Skeletal muscle tissue (tissue), 4 donors: Measurements from ENCODE around the gene TRAPPC11. TPM values are rescaled to one million over a fixed set of nuclear protein-coding genes. Genes with fewer than 3 reads are reported as not detected.

ENCODE experiments used
- H3K27ac ChIP-seq: one replicate; pipeline ENCODE4 v1.7.0; 2013; ENCODE audit warnings: mild to moderate bottlenecking, low read depth, low read length, inconsistent platforms
- H3K27me3 ChIP-seq, 3 donors: one replicate each; pipeline ENCODE4 v1.7.0; 2013; ENCODE audit warnings: low read length in 3 of 3; ENCODE audit not compliant: control insufficient read depth in 3 of 3, insufficient read depth in 3 of 3
- H3K36me3 ChIP-seq, 3 donors: one replicate each; pipeline ENCODE4 v1.7.0; 2013; ENCODE audit warnings: low read length in 3 of 3; ENCODE audit not compliant: control insufficient read depth in 3 of 3, insufficient read depth in 3 of 3
- H3K4me1 ChIP-seq, 3 donors: one replicate each; pipeline ENCODE4 v1.7.0; 2013; ENCODE audit warnings: low read length in 3 of 3, mild to moderate bottlenecking in 3 of 3; ENCODE audit not compliant: control insufficient read depth in 3 of 3, insufficient read depth in 3 of 3
- H3K4me3 ChIP-seq, 3 donors: one replicate each; pipeline ENCODE4 v1.7.0; 2013; ENCODE audit warnings: low read length in 3 of 3
- H3K9ac ChIP-seq, 3 donors: one replicate each; pipeline ENCODE4 v1.7.0; 2013; ENCODE audit warnings: low read length in 3 of 3, mild to moderate bottlenecking in 3 of 3, moderate library complexity in 2 of 3, low read depth in 1 of 3
- H3K9me3 ChIP-seq, 3 donors: one replicate each; pipeline ENCODE4 v1.7.0; 2013; ENCODE audit warnings: low read length in 3 of 3; ENCODE audit not compliant: control insufficient read depth in 3 of 3
- total RNA-seq: library from RNA; depleted of rRNA; stranded (reverse); fragments of >200 nt; gene quantifications from one replicate; pipeline ENCODE4 v1.2.3, GENCODE V29; 2014
- donor health status: Osteomylitis.

Gene TRAPPC11
- total RNA-seq, 1 donor from 2014 or later, result 41.8 TPM

DNA sequence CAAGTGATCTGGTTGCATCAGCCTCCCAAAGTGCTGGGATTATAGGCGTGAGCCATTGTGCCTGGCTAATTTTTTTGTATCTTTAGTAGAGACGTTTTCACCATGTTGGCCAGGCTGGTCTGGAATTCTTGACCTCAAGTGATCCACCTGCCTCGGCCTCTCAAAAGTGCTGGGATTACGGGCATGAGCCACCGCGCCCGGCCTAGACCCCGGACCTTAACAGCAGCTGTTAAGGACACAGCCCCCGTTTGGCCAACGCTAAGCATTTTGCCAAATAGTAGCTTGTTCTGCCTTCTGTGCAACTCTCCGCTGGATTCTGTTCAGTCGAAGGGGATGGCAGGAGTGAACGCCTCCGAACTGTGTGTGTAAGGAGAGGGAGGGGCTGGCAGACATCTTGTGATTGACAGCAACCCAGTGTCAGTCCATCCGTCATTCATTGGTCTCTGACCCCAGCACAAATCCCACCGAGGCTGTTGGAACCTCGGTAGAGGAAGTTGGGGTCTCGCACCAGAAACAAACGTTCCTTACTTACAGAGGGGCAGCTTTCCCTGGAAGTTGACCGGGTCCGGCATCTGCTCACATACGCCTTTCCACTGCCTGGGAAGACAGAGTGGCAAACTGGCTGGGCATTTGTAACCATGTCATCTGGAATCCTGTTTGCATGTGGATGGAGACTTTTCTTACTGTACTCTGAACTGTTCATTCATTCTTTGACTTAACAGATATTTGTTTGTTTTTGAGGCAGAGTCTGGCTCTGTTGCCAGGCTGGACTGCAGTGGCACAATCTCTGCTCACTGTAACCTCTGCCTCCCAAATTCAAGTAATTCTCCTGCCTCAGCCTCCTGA lies 69.4 kb downstream of the TRAPPC11 start:
- Histone ChIP-seq H3K9me3 (no peaks in the 10 kb centered on the region), H3K4me3 (no peak overlapping the region), H3K4me1 (no peaks in the 10 kb centered on the region), H3K27ac (no peak overlapping the region), H3K36me3 (no peaks in the 10 kb centered on the region), H3K9ac (no peak overlapping the region), H3K27me3 (no peaks in the 10 kb centered on the region)

DNA sequence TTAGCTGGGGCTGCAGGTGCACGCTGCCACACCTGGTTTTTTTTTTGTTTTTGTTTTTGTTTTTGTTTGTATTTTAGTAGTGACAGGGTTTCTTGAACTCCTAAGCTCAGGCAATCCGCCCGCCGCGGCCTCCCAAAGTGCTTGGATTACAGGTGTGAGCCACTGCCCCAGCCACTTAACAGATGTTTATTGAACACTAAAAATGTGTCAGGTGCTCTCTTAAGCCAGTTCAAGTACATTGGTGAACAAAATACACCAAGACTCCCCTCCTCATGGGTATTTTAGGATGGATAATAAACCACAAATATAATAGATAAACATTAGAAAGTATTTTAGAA lies 69.9 kb downstream of the TRAPPC11 start:
- H3K36me3 ChIP-seq, result no peaks in the 10 kb centered on the region
- no peaks in the 10 kb centered on the region for H3K9me3 ChIP-seq
- H3K27ac ChIP-seq, result no peak overlapping the region
- H3K4me3 ChIP-seq, result no peak overlapping the region
- H3K27me3 ChIP-seq, result no peaks in the 10 kb centered on the region
- H3K9ac ChIP-seq, result no peak overlapping the region
- H3K4me1 ChIP-seq, result no peaks in the 10 kb centered on the region

DNA sequence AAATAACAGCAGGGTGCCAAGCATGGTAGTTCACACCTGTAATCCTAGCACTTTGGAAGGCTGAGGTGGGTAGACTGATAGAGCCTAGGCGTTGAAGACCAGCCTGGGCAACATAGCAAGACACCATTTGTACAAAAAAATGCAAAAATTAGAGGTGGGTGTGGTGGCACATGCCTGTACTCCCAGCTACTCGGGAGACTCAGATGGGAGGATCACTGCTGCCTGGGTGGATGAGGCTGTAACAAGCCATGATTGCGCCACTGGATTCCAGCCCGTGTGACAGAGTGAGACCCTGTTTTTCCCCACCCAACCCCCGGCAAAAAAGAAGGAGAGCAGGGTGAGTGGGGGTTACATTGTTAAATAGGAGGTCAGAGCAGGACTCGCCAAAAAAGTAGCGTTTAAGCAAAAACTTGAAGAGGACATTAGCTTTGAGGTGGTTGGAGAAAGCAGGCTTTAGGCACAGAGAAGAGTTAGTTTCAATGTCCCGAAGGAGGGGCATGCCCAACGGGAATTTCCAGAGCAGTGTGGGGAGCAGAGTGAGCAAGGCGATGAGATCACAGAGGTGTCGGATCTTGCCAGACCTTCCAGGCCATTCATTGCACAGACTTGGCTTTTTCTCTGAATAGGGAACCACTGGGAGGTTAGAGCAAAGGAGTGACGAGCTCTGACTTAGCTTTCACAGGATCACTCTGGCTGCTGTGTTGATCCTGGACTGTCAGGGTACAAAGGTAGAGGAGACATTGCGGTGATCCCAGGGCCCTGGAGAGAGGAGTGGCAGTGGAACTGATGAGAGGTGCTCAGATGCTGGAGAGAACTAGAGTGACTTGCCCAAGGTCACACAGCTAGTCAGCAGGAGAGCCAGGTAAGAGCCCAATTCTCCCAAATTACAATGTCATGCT lies 70.6 kb downstream of the TRAPPC11 start:
- Histone ChIP-seq H3K9me3 (no peaks in the 10 kb centered on the region), H3K27me3 (no peaks in the 10 kb centered on the region), H3K36me3 (no peaks in the 10 kb centered on the region), H3K4me1 (no peaks in the 10 kb centered on the region), H3K27ac (no peak overlapping the region), H3K4me3 (no peak overlapping the region), H3K9ac (no peak overlapping the region)

DNA sequence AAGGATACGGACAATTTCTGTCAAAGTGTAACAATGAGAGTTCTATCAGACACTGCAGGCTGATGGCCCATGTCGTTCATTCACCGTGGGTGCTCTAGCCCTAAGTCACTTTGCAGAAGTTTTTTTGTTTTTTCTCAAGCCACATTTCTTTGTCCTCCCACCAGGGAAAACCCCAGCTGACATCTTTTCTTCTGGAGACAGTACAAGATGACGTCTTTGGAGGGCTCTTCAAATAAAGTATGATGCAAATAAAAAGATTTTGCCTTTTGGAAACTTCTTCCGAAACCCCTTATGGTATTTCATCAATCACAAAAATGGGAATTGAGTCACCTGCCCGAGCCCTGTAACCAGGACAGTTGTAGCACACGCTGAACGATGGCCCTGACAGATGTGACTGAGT lies 73.2 kb downstream of the TRAPPC11 start:
- Histone ChIP-seq H3K4me3 (no peak overlapping the region), H3K27me3 (no peaks in the 10 kb centered on the region), H3K36me3 (no peaks in the 10 kb centered on the region), H3K4me1 (no peaks in the 10 kb centered on the region), H3K9me3 (no peaks in the 10 kb centered on the region), H3K27ac (no peak overlapping the region), H3K9ac (no peak overlapping the region)

DNA sequence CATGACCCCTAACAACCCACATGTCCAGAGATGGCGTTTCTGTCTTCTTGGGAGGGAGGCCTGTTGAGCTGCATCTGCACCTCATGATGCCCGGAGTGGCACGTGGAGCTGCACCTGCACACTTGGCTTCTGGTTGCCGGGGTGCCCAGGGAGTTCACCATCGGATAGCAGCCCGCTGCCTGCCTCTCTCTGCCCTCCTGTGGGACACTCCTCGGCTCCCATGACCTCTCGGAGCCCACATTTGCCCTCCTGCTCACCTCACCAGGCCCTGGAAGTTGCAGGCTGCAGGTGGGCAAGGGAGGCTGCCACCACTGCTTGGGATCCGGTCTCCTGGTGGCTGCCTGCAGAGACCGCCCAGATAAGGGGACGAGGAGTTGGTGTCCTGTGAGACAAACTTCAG lies 74.1 kb downstream of the TRAPPC11 start:
- Histone ChIP-seq H3K27ac (no peak overlapping the region), H3K36me3 (no peaks in the 10 kb centered on the region), H3K27me3 (no peaks in the 10 kb centered on the region), H3K9ac (no peak overlapping the region), H3K9me3 (no peaks in the 10 kb centered on the region), H3K4me1 (no peaks in the 10 kb centered on the region), H3K4me3 (no peak overlapping the region)

DNA sequence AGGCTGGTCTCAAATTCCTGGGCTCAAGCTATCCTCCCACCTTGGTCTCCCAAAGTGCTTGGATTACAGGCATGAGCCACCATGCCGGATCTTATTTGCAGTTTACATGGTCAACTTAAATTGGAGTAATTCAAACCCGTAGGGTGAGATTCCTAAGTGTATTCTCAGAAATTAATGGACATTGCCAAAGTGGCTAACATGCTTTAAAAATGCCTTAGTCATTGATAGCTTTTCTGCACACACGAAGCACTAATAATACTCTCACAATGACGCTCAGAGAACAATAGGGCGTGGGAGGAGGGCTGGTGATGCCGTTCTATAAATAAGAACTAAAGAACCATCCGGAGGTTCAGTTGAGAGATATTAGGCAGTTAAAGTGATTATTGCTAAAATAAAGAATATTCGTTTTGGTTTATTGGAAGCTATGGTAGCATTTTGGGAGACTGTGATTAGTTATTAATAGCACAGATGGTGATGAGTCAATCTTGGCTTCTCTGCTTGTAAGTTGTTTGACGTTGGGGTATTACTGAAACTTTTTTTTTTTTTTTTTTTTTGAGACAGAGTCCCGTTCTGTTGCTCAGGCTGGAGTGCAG lies 79.1 kb downstream of the TRAPPC11 start:
- H3K9ac ChIP-seq, result no peak overlapping the region
- no peak overlapping the region for H3K4me3 ChIP-seq
- H3K36me3 ChIP-seq, result no peaks in the 10 kb centered on the region
- no peaks in the 10 kb centered on the region for H3K27me3 ChIP-seq
- no peaks in the 10 kb centered on the region for H3K4me1 ChIP-seq
- no peak overlapping the region for H3K27ac ChIP-seq
- no peaks in the 10 kb centered on the region for H3K9me3 ChIP-seq

DNA sequence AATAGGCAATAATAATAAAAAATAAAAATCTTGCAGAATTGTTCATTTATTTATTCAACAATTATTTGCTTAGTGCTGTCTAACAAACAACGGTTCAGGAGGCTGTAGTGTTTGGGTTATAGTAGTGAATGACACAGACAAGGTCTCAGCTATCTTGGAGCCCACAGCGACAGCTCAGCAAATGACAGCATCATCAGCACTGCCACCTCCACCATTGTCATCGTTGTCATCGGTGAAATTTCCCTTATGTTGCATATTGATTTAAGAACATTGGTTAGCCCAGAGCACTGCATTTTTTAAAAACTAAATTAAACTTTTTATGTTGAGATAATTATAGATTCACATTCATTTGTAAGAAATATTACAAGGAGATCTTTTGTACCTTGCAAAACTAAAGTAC lies 79.9 kb downstream of the TRAPPC11 start:
- H3K9ac ChIP-seq, result no peak overlapping the region
- H3K36me3 ChIP-seq, result no peaks in the 10 kb centered on the region
- H3K9me3 ChIP-seq, result no peaks in the 10 kb centered on the region
- no peak overlapping the region for H3K27ac ChIP-seq
- H3K4me3 ChIP-seq, result no peak overlapping the region
- no peaks in the 10 kb centered on the region for H3K4me1 ChIP-seq
- no peaks in the 10 kb centered on the region for H3K27me3 ChIP-seq

DNA sequence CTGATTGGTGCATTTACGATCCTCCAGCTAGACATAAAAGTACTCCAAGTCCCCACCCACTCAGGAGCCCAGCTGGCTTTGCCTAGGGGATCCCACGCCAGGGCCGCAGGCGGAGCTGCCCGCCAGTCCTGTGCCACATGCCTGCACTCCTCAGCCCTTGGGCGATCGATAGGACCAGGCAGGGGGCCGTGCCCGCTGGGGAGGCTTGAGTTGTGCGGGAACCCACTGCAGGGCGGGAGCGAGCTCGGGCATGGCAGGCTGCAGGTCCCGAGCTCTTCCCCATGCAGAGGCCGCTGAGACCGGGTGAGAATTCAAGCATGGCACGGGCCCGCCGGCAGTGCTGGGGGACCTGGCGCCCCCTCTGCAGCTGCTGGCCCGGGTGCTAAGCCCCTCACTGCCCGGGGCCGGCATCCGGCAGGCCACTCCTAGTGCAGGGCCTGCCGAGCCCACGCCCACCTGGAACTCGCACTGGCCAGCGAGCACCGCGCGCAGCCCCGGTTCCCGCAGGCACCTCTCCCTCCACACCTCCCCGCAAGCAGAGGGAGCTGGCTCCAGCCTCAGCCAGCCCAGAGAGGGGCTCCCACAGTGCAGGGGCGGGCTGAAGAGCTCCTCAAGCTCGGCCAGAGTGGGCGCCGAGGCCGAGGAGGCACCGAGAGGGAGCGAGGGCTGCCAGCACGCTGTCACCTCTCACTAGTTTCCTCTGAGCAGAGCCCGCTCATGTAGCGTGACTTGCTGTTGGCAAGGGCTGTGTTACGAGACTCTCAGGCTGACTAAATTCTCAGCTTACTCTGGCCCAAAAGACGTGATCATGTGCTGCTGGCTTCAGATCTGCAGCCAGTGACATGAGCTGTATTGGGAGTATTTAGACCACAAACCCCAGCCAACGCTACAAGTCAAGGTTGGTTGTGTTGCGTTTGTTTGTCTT lies 87.5 kb downstream of the TRAPPC11 start:
- H3K36me3 ChIP-seq, result no peaks in the 10 kb centered on the region
- peak overlapping the region in 1 of 3 donors; percentile 73 for H3K9ac ChIP-seq
- H3K9me3 ChIP-seq, result no peaks in the 10 kb centered on the region
- peaks cover 4 to 12% (median 10%) of the 10 kb centered on the region in 3 donors for H3K4me1 ChIP-seq
- peak overlapping the region in 2 of 3 donors; percentile 14 to 38 for H3K4me3 ChIP-seq
- H3K27ac ChIP-seq, result peak overlapping the region; percentile 55
- H3K27me3 ChIP-seq, result no peaks in the 10 kb centered on the region

DNA sequence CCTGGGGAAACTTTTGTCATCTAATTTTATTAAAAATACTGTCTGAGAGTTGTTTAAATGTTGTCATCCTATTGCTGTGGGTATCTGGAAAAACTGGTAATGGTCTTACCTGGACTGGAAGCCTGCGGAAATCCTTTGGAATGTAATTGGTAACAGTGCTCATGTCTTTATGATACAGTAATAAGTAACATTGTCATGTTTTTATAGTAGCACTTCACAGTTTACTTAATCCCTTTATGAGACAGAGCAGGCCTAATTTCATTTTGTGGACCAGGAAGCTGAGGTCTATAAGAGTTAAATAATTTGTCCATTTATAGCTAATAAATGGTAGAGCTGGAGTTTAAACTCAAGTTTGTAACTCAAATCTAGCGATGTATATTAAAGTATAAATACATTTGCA lies 88.3 kb downstream of the TRAPPC11 start:
- Histone ChIP-seq H3K27ac (peak overlapping the region; percentile 55), H3K27me3 (no peaks in the 10 kb centered on the region), H3K9me3 (no peaks in the 10 kb centered on the region), H3K36me3 (no peaks in the 10 kb centered on the region), H3K9ac (peak overlapping the region in 1 of 3 donors; percentile 73), H3K4me1 (peaks cover 4 to 12% (median 10%) of the 10 kb centered on the region in 3 donors), H3K4me3 (peak overlapping the region in 1 of 3 donors; percentile 14)
